NCI-H1048 (cell line): Measurements from ENCODE around the gene MED8.

Experiments
- DNase-seq: peaks from one replicate; lab custom pipeline; 2025; lab: John Stamatoyannopoulos, UW

MED8 gene, protein sequence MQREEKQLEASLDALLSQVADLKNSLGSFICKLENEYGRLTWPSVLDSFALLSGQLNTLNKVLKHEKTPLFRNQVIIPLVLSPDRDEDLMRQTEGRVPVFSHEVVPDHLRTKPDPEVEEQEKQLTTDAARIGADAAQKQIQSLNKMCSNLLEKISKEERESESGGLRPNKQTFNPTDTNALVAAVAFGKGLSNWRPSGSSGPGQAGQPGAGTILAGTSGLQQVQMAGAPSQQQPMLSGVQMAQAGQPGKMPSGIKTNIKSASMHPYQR

GRCh38 chr1:43389326-43390313, at the start of gene MED8, which contains the start of gene SZT2:
TSS of gene MED8 (minus strand) at chr1:43389800. CDS start at chr1:43389764, 36 bp downstream.
TSS of gene SZT2 (plus strand) at chr1:43389899. CDS start at chr1:43389969, 70 bp downstream.
- peak; percentile 68 for DNase-seq

GRCh38 chr1:43438953-43439581, 49.5 kb upstream of the MED8 start:
- DNase-seq = no peak

DNA sequence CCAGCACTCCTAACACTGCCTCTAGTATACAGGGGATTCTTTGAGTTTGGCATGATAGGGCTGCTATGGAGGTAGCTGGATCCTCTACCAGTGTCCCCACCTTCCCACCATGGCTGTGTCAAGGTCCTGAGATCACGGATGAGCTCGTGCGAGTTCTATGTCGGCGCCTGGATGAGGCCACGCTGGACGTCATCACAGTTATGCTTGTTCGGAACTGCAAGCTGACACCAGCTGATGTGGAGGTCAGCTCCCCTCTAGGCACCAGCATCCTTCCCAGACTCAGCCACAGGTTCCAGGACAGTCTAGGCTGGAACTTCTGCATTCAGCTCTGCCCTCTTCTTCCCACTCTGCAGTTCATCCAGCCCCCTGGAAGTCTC, 49.0 kb upstream of the MED8 start:
- DNase-seq = no peak

DNA sequence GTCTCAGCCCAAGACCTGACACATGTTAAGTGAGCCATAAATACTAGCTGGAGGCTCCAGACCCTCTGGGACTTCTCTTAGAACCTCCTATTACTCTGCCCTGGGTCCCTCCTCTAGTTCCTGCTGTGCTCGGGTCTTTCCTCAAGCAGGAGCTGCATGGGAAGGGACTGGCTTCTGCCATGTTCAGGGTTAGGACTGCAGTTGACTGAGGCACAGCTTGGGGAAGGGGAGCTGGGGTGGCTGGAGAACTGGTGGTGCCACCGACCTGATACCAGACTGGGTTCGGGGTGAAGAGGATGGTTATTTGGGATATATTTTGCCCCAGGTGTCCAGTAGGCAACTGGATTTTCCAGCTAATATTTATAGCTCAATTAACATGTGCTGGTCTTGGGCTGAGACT, 48.4 kb upstream of the MED8 start:
- no peak for DNase-seq

DNA sequence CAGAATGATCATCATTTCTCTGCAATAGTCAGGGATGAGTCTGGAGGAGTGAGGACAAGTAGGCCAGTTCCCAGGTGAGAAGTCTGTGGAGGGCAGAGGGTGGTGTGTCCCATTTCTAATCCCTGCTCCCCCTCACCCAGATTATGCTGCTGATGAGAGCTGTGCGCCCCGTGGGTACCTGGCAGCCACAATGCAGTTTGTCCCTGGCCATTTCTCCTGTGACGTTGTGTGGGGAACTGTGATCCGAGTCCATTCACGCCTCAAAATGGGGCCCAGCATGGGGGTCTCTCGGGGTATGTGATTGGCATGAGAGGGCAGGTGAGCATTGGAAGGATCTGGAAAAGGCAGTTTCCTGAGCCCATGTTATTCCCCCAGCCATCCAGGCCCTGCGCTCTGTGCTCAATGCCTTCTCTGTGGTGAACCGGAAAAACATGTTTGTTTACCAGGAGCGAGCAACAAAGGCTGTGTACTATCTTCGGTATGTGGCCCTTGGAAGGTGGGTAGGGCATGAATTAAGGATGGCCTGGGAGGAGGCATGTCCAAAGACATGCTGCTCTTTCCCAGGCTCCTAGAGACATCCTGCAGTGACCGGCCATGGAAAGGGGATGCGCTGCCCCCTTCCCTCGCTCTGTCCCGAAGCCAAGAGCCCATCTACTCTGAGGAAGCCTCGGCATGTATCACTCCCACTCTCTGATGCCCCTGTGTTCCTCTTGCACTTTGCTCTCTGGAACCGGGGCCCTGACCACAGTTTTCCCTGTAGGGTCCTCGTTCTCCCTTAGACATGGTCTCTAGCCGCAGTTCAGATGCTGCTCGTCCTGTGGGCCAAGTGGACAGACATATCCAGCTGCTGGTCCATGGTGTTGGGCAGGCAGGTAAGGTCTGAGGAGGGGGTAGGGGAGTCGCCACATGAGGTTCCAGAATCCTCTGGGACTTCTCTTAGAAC, 47.7 kb upstream of the MED8 start:
- no peak for DNase-seq

DNA sequence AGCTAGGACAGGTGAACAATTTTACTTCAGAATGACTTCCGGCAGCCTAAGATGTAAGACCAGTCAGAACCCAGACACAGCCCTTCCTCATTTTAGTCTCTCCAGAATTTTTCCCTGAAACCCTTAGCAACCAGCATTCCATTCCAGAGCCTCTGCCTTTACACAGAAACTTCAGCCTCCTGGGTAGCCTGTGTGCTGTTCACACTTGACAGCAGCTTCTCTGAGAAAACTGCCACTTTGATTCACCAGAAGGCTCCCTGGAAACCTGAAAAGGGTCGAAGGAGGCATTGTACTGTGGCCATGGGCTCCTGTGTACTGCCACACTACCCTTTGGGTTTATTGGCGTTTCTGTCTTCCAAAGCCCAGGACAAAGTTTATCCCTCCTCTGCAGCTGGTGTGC, 46.8 kb upstream of the MED8 start:
- no peak for DNase-seq

- no peak for DNase-seq
Measured at GRCh38 chr1:43435146-43436145, 45.8 kb upstream of the MED8 start.

GRCh38 chr1:43434256-43434655, 44.7 kb upstream of the MED8 start:
- DNase-seq = no peak

DNA sequence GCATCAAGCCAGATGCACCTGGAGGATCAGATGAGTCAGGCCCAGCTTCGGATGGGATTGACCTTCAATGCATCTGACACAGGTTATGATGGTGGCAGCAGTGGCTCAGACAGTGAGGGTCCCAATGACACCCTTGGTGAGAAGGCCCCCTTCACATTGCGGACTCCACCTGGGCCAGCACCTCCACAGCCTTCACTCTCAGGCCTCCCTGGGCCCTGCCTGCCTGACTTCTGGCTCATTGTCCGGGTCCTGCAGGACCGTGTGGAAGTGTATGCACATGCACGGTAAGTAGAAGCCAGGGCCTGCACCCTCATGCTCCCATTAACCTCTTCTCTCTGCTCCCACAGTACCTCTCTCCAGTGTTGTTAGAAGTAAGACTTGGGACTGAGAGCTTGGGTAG, 43.3 kb upstream of the MED8 start:
- no peak for DNase-seq

- DNase-seq = no peak
Measured at GRCh38 chr1:43432171-43432860, 42.7 kb upstream of the MED8 start.

GRCh38 chr1:43431676-43432075, 42.1 kb upstream of the MED8 start:
- DNase-seq = no peak

GRCh38 chr1:43430831-43431230, 41.2 kb upstream of the MED8 start:
- no peak for DNase-seq

DNA sequence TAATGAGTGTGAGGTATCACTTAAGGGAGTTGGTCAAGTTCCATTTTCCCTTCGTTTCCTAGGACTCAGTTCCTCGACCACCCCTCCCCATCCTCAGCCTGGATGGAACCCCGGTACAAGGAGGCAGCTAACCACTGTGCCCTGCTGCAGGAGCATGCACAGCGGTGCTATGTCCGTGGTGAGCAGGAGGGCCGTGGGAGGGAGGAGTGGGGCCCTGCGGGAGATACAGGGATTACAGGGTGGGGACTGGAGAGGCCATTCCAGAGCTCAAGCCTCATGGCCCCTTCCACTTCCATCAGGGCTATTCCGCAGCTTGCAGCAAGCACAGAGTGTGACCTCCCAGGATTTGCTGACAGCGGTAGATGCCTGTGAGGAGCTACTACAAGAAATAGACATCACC, 38.3 kb upstream of the MED8 start:
- no peak for DNase-seq

- DNase-seq = no peak
Measured at GRCh38 chr1:43427524-43427923, 37.9 kb upstream of the MED8 start.

- DNase-seq = no peak
Measured at GRCh38 chr1:43426221-43426620, 36.6 kb upstream of the MED8 start.

DNA sequence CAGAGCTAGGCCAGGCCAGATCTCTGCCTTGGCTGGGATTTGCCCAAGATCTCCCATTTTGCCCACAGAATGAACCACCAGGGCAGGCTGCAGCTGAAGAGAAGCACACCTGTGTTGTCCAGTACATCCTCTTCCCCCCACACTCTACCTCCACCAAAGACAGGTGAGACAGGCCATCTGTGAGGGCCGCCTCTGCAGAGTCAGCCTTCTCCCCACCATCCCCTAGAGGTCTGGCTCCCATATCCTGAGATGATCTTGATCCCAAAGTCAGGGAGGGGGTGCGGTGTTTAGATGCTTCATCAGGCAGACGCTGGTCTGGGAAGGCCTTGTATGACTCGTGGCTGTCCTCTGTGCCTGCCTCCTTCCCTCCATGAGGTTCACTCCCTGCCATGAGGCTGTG, 35.4 kb upstream of the MED8 start:
- no peak for DNase-seq

GRCh38 chr1:43423672-43424550, 34.3 kb upstream of the MED8 start:
- no peak for DNase-seq

GRCh38 chr1:43422995-43423671, 33.5 kb upstream of the MED8 start:
- DNase-seq = no peak
